BE2C (cell line): ENCODE data around the gene EPC2.

Experiments used
- DNase-seq: peaks from one replicate; pipeline ENCODE4 v3.0.0-alpha.2; 2020
- H3K27me3 ChIP-seq: fragments of 250-450 bp; sonication (Bioruptor Pico); 2 replicates; pipeline ENCODE4 v1.5.1; 2020; ENCODE audit warnings: mild to moderate bottlenecking
- H3K36me3 ChIP-seq: fragments of 250-450 bp; sonication (Bioruptor Pico); 2 replicates; pipeline ENCODE4 v1.5.1; 2020; ENCODE audit warnings: mild to moderate bottlenecking
- H3K4me1 ChIP-seq: fragments of 250-450 bp; sonication (Bioruptor Pico); 2 replicates; pipeline ENCODE4 v1.5.1; 2020
- H3K4me3 ChIP-seq: 2 replicates; pipeline ENCODE4 v1.5.1; 2011; ENCODE audit warnings: low read depth, low read length
- H3K9me3 ChIP-seq: fragments of 250-450 bp; sonication (Bioruptor Pico); 2 replicates; pipeline ENCODE4 v1.5.1; 2020
- CTCF ChIP-seq: IDR thresholded peaks from 2 replicates; pipeline ENCODE4 v1.5.1; 2012; ENCODE audit warnings: mild to moderate bottlenecking, low read depth, low read length

The EPC2 gene

DNA sequence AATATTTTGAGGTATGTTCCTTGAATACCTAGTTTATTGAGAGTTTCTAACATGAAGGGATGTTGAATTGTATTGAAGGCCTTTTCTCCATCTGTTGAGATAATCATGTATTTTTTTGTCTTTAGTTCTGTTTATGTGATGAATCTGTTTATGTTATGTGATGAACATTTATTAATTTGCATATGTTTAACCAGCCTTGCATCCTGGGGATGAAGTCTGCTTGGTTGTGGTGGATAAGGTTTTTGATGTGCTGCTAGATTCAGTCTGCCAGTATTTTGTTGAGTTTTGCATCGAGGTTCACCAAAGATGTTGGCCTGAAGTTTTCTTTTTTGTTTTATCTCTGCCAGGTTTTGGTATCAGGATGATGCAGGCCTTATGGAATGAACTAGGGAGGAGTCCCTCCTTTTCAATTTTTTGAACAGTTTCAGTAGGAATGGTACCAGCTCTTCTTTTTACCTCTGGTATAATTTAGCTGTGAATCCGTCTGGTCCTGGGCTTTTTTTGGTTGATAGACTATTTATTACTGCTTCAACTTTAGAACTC, 71.9 kb downstream of the EPC2 start:
- no peaks in the 10 kb centered on the region for H3K9me3 ChIP-seq
- H3K4me3 ChIP-seq: no peak overlapping the region
- H3K4me1 ChIP-seq: no peaks in the 10 kb centered on the region
- H3K27me3 ChIP-seq: no peaks in the 10 kb centered on the region
- DNase-seq: no peak
- no peak for TF ChIP-seq CTCF
- no peaks in the 10 kb centered on the region for H3K36me3 ChIP-seq

DNA sequence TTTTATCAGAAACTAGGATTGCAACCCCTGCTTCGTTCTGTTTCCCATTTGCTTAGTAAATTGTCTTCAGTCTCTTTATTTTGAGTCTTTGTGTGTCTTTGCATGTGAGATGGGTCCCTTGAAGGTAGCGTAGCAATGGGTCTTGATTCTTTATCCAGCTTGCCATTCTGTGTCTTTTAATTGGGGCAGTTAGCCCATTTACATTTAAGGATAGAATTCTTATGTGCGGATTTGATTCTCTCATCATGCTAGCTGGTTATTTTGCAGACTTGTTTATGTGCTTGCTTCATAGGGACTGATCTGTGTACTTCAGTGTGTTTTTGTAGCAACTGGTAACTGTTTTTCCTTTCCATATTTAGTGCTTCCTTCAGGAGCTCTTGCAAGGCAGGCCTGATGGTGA, 73.5 kb downstream of the EPC2 start:
- no peaks in the 10 kb centered on the region for H3K36me3 ChIP-seq
- no peak for DNase-seq

GRCh38 chr2:148719195-148719749, 74.7 kb downstream of the EPC2 start:
- Histone ChIP-seq H3K4me1 (no peaks in the 10 kb centered on the region), H3K27me3 (no peaks in the 10 kb centered on the region), H3K36me3 (no peaks in the 10 kb centered on the region), H3K9me3 (no peaks in the 10 kb centered on the region), H3K4me3 (no peak overlapping the region)
- no peak for DNase-seq
- no peak for TF ChIP-seq CTCF

More for the DNA sequence above, 73.5 kb downstream of the EPC2 start:
- TF ChIP-seq CTCF: no peak
- H3K4me1 ChIP-seq: no peaks in the 10 kb centered on the region
- no peaks in the 10 kb centered on the region for H3K9me3 ChIP-seq
- no peak overlapping the region for H3K4me3 ChIP-seq
- no peaks in the 10 kb centered on the region for H3K27me3 ChIP-seq

DNA sequence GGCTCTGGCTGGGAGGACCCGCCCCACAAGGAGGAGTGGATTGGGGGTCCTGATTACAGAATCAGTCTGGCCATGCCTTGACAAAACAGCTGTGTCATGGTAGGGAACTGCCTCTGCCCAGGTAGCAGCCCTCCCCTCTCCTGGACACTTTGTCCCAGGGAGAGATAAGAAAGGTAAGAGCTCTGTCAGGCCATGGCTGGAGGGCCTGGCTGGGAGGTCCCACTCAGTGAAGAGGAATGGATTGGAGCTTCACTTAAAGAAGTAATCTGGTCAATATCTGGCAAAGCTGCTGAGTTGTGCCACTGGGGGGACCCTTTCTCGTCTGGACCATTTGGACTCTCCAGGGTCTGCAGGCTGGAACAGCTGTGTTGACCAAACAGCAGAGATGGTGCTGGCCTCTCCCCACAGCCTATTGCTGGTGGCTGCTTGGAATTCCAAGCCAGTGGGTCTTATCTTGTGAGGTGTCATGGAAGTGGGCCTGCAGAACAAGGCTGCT, 75.4 kb downstream of the EPC2 start:
- no peak for TF ChIP-seq CTCF
- Histone ChIP-seq H3K9me3 (no peaks in the 10 kb centered on the region), H3K4me1 (no peaks in the 10 kb centered on the region), H3K36me3 (no peaks in the 10 kb centered on the region), H3K27me3 (no peaks in the 10 kb centered on the region), H3K4me3 (no peak overlapping the region; the same call in 1 of the 2 replicates)
- DNase-seq: peak; percentile 18

GRCh38 chr2:148720501-148721001, 76.0 kb downstream of the EPC2 start:
- peak; percentile 30 for DNase-seq
- no peaks in the 10 kb centered on the region for H3K27me3 ChIP-seq
- peak overlapping the region; percentile 32 for H3K4me3 ChIP-seq
- H3K9me3 ChIP-seq: no peaks in the 10 kb centered on the region
- TF ChIP-seq CTCF: no peak
- H3K36me3 ChIP-seq: no peaks in the 10 kb centered on the region
- no peaks in the 10 kb centered on the region for H3K4me1 ChIP-seq

DNA sequence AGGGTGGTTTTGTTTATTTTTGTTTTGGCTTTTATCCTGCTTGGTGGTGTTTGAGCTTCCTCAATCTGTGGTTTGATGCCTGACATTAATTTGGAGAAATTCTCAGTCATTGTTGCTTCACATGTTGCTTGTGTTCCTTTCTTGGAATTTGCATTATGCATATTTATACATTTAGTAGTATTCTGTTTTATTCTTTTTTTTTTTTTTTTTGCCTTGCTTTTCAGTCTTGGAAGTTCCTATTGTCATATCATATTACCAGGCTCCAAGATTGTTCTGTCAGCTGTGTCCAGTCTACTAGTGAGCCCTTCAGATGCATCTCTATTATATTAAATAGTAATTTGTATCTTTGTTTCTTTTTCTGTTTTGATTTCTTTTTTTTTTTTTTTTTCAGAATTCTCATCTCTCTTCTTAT, 77.0 kb downstream of the EPC2 start:
- no peaks in the 10 kb centered on the region for H3K4me1 ChIP-seq

More for the DNA sequence above, 77.0 kb downstream of the EPC2 start:
- TF ChIP-seq CTCF: no peak
- H3K4me3 ChIP-seq: no peak overlapping the region
- no peak for DNase-seq
- no peaks in the 10 kb centered on the region for H3K9me3 ChIP-seq
- H3K27me3 ChIP-seq: no peaks in the 10 kb centered on the region
- no peaks in the 10 kb centered on the region for H3K36me3 ChIP-seq
